H9 (cell line): ENCODE results near the gene SCD5. TPM values are rescaled to one million over a fixed set of nuclear protein-coding genes. Genes with fewer than 3 reads are reported as not detected.

Experiments
- DNase-seq: peaks from one replicate; pipeline ENCODE4 v3.0.0-alpha.2; 2017
- H2AFZ ChIP-seq: one replicate; pipeline ENCODE4 v1.6.1; 2013; ENCODE audit warnings: mild to moderate bottlenecking, low read length, control low read depth, moderate library complexity
- H2AK5ac ChIP-seq: 2 replicates; pipeline ENCODE4 v1.6.1; 2013; ENCODE audit warnings: low read length, control low read depth, mixed read lengths; ENCODE audit not compliant: insufficient read length
- H2BK120ac ChIP-seq: one replicate; pipeline ENCODE4 v1.6.1; 2013; ENCODE audit warnings: low read depth, mild to moderate bottlenecking, low read length, control low read depth, inconsistent platforms; ENCODE audit not compliant: poor library complexity, severe bottlenecking
- H2BK12ac ChIP-seq: 2 replicates; pipeline ENCODE4 v1.6.1; 2013; ENCODE audit warnings: low read length, control low read depth, mixed read lengths, low read depth; ENCODE audit not compliant: insufficient read length
- H2BK15ac ChIP-seq: 2 replicates; pipeline ENCODE4 v1.6.1; 2013; ENCODE audit warnings: low read depth, low read length, control low read depth
- H2BK20ac ChIP-seq: one replicate; pipeline ENCODE4 v1.6.1; 2013; ENCODE audit warnings: low read depth, mild to moderate bottlenecking, low read length, control low read depth, inconsistent platforms; ENCODE audit not compliant: poor library complexity, severe bottlenecking
- H2BK5ac ChIP-seq: 2 replicates; pipeline ENCODE4 v1.6.1; 2013; ENCODE audit warnings: low read length, control low read depth, mixed read lengths; ENCODE audit not compliant: insufficient read length
- H3K14ac ChIP-seq: 2 replicates; pipeline ENCODE4 v1.6.1; 2013; ENCODE audit warnings: low read length, control low read depth; ENCODE audit not compliant: insufficient read depth
- H3K18ac ChIP-seq: 2 replicates; pipeline ENCODE4 v1.6.1; 2013; ENCODE audit warnings: low read depth, mild to moderate bottlenecking, mixed read lengths, low read length, control low read depth; ENCODE audit not compliant: insufficient read length
- H3K23ac ChIP-seq: 2 replicates; pipeline ENCODE4 v1.6.1; 2013; ENCODE audit warnings: low read length, control low read depth, mixed read lengths, low read depth; ENCODE audit not compliant: insufficient read length
- H3K23me2 ChIP-seq: 2 replicates; pipeline ENCODE4 v1.6.1; 2013; ENCODE audit warnings: low read depth, mild to moderate bottlenecking, mixed read lengths, low read length, control low read depth; ENCODE audit not compliant: insufficient read length, poor library complexity, severe bottlenecking
- H3K27ac ChIP-seq: 2 replicates; pipeline ENCODE4 v1.5.1; 2013; ENCODE audit warnings: low read length, control low read depth, mixed read lengths, low read depth; ENCODE audit not compliant: insufficient read length
- H3K27me3 ChIP-seq: 2 replicates; pipeline ENCODE4 v1.6.1; 2013; ENCODE audit warnings: low read length, control low read depth, inconsistent platforms; ENCODE audit not compliant: insufficient read depth
- H3K4ac ChIP-seq: 2 replicates; pipeline ENCODE4 v1.6.1; 2013; ENCODE audit warnings: low read depth, mild to moderate bottlenecking, control low read depth, inconsistent platforms, low read length, moderate library complexity
- H3K4me1 ChIP-seq: 2 replicates; pipeline ENCODE4 v1.6.1; 2013; ENCODE audit warnings: low read length, control low read depth, inconsistent platforms; ENCODE audit not compliant: insufficient read depth
- H3K4me2 ChIP-seq: 2 replicates; pipeline ENCODE4 v1.6.1; 2013; ENCODE audit warnings: low read length, control low read depth, mixed read lengths; ENCODE audit not compliant: insufficient read length, insufficient read depth
- H3K56ac ChIP-seq: 2 replicates; pipeline ENCODE4 v1.6.1; 2013; ENCODE audit warnings: low read depth, mild to moderate bottlenecking, mixed read lengths, low read length, control low read depth; ENCODE audit not compliant: insufficient read length
- H3K79me1 ChIP-seq: 2 replicates; pipeline ENCODE4 v1.6.1; 2013; ENCODE audit warnings: low read depth, mild to moderate bottlenecking, moderate library complexity, low read length, control low read depth, inconsistent platforms; ENCODE audit not compliant: insufficient read depth, poor library complexity, severe bottlenecking
- H3K79me2 ChIP-seq: 2 replicates; pipeline ENCODE4 v1.6.1; 2013; ENCODE audit warnings: low read length, control low read depth, inconsistent platforms; ENCODE audit not compliant: insufficient read depth
- H3K9ac ChIP-seq: 2 replicates; pipeline ENCODE4 v1.6.1; 2013; ENCODE audit warnings: low read length, control low read depth, mixed read lengths; ENCODE audit not compliant: insufficient read length; ENCODE audit errors: extremely low read depth
- H3K9me3 ChIP-seq: one replicate; pipeline ENCODE4 v1.6.1; 2013; ENCODE audit warnings: low read depth, low read length, inconsistent platforms; ENCODE audit not compliant: control insufficient read depth
- H3T11ph ChIP-seq: one replicate; pipeline ENCODE4 v1.6.1; 2013; ENCODE audit warnings: mild to moderate bottlenecking, low read length, control low read depth, inconsistent platforms
- H4K20me1 ChIP-seq: one replicate; pipeline ENCODE4 v1.6.1; 2013; ENCODE audit not compliant: control insufficient read depth, insufficient read length, insufficient read depth
- H4K5ac ChIP-seq: 2 replicates; pipeline ENCODE4 v1.6.1; 2013; ENCODE audit warnings: low read depth, mild to moderate bottlenecking, mixed read lengths, low read length, control low read depth; ENCODE audit not compliant: insufficient read length
- H4K8ac ChIP-seq: replicated peaks from 2 replicates; pipeline ENCODE4 v1.6.1; 2013; ENCODE audit warnings: low read length, control low read depth, mixed read lengths, low read depth; ENCODE audit not compliant: insufficient read length
- H4K91ac ChIP-seq: 2 replicates; pipeline ENCODE4 v1.6.1; 2013; ENCODE audit warnings: low read depth, mild to moderate bottlenecking, moderate library complexity, mixed read lengths, low read length, control low read depth; ENCODE audit not compliant: insufficient read length
- H3K27ac Mint-ChIP-seq, 3 experiments: 2 replicates in 2 of 3; 3 replicates in 1 of 3; pipeline ENCODE4 v1.8.0; 2020 to 2021; ENCODE audit warnings: mixed read lengths in 3 of 3, mild to moderate bottlenecking in 1 of 3, moderate library complexity in 1 of 3
- H3K27me3 Mint-ChIP-seq: 2 replicates; pipeline ENCODE4 v1.8.0; 2021; ENCODE audit warnings: low read depth, mild to moderate bottlenecking, moderate library complexity, mixed read lengths
- H3K36me3 Mint-ChIP-seq, 3 experiments: 2 replicates in 2 of 3; 3 replicates in 1 of 3; pipeline ENCODE4 v1.8.0; 2020 to 2021; ENCODE audit warnings: low read depth in 3 of 3, mixed read lengths in 3 of 3; ENCODE audit not compliant: insufficient read depth in 1 of 3
- H3K4me1 Mint-ChIP-seq, 2 experiments: 2 replicates each; pipeline ENCODE4 v1.8.0; 2020; ENCODE audit warnings: mixed read lengths in 2 of 2
- H3K4me3 Mint-ChIP-seq, 2 experiments: 2 replicates in 1 of 2; 3 replicates in 1 of 2; pipeline ENCODE4 v1.8.0; 2020 to 2021; ENCODE audit warnings: mild to moderate bottlenecking in 2 of 2, mixed read lengths in 2 of 2, moderate library complexity in 1 of 2
- H3K9me3 Mint-ChIP-seq, 2 experiments: 2 replicates in 1 of 2; 3 replicates in 1 of 2; pipeline ENCODE4 v1.8.0; 2020; ENCODE audit warnings: mild to moderate bottlenecking in 2 of 2, mixed read lengths in 2 of 2, moderate library complexity in 1 of 2
- WGBS: extraction: QIAGEN DNeasy Blood & Tissue Kit; methylation state at CpG from one replicate; pipeline ENCODE4 v1.1.7; 2013; ENCODE audit warnings: missing lambda C conversion rate, low lambda C conversion rate, mixed read lengths; ENCODE audit not compliant: insufficient read length; ENCODE audit errors: extremely low coverage; 5-methylcytosine and 5-hydroxymethylcytosine counted together
- total RNA-seq: library from RNA; stranded (reverse); gene quantifications from 2 replicates; pipeline ENCODE4 v1.2.1, GENCODE V29; 2021
- TF ChIP-seq, protein P1 (sequence below): fragments of 200-600 bp; sonication (generic); conservative IDR thresholded peaks from 3 replicates; pipeline ENCODE4 v1.8.0; 2021; ENCODE audit warnings: antibody characterized with exemption, mild to moderate bottlenecking

SCD5 gene
- total RNA-seq, 1 experiment from 2014 or later: 0.68 TPM

DNA sequence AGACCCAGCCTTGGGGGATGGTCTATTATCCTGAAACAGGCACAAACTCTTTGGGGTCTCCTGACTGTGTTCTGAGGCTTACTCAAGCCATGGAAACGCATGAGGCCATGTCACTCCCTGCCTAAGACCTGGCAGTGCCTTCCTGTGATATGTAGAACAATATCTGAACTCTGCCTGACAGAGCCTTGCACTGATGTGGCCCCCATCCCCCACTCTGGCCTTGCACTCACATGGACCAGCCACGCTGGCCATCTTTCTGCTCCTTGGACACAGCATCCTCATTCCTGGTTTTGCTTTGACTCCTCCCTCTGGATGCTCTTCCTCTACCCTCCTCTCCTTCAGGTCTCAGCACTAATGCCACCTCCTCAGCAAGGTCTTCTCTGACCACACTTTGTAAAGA is 100.2 kb downstream of the SCD5 start:
- Histone ChIP-seq H3K27me3 (no peaks in the 10 kb centered on the region), H3K79me2 (no peaks in the 10 kb centered on the region), H2BK5ac (no peak overlapping the region), H3K56ac (no peak overlapping the region), H3K9ac (no peak overlapping the region), H2AFZ (no peak overlapping the region), H4K5ac (no peak overlapping the region), H3K4ac (no peak overlapping the region), H3K27ac (no peak overlapping the region), H4K91ac (no peak overlapping the region), H2BK120ac (no peak overlapping the region), H3K4me1 (peaks cover 5% of the 10 kb centered on the region; the same call in 1 of the 2 replicates), H3K14ac (no peak overlapping the region), H3K4me2 (no peak overlapping the region), H2BK12ac (no peak overlapping the region), H3K23ac (no peak overlapping the region), H3K9me3 (no peaks in the 10 kb centered on the region), H2BK15ac (no peak overlapping the region), H3K23me2 (no peaks in the 10 kb centered on the region), H4K8ac (no peak overlapping the region), H2AK5ac (no peak overlapping the region), H3K18ac (no peak overlapping the region), H2BK20ac (no peak overlapping the region), H3T11ph (no peak overlapping the region), H3K79me1 (no peaks in the 10 kb centered on the region), H4K20me1 (no peaks in the 10 kb centered on the region)
- TF ChIP-seq, protein P1, sequence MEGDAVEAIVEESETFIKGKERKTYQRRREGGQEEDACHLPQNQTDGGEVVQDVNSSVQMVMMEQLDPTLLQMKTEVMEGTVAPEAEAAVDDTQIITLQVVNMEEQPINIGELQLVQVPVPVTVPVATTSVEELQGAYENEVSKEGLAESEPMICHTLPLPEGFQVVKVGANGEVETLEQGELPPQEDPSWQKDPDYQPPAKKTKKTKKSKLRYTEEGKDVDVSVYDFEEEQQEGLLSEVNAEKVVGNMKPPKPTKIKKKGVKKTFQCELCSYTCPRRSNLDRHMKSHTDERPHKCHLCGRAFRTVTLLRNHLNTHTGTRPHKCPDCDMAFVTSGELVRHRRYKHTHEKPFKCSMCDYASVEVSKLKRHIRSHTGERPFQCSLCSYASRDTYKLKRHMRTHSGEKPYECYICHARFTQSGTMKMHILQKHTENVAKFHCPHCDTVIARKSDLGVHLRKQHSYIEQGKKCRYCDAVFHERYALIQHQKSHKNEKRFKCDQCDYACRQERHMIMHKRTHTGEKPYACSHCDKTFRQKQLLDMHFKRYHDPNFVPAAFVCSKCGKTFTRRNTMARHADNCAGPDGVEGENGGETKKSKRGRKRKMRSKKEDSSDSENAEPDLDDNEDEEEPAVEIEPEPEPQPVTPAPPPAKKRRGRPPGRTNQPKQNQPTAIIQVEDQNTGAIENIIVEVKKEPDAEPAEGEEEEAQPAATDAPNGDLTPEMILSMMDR: no peak
- peaks cover 18% of the 10 kb centered on the region for H3K27me3 Mint-ChIP-seq
- H3K36me3 Mint-ChIP-seq: no peaks in the 10 kb centered on the region
- no peak overlapping the region for H3K27ac Mint-ChIP-seq
- H3K4me1 Mint-ChIP-seq: peaks cover 16 to 19% of the 10 kb centered on the region in 2 experiments
- no CpG with 5 or more reads among the region's 2 CpGs for WGBS
- H3K9me3 Mint-ChIP-seq: no peaks in the 10 kb centered on the region
- H3K4me3 Mint-ChIP-seq: no peak overlapping the region
- no peak for DNase-seq
